Naive B cell (primary cell): Measurements from ENCODE around the gene GRIN3B. TPM values are rescaled to one million over a fixed set of nuclear protein-coding genes. Genes with fewer than 3 reads are reported as not detected.

Experiments used
- ATAC-seq, 2 donors: fragments of 150-1000 bp; cut with Tn5 transposase; 2 replicates each; pipeline ENCODE4 v1.10.0; 2021; ENCODE audit warnings: low read depth in 2 of 2, mild to moderate bottlenecking in 2 of 2, moderate library complexity in 2 of 2
- DNase-seq: peaks from one replicate; pipeline ENCODE4 v3.0.0; 2022
- H3K27ac Mint-ChIP-seq, 6 donors: one replicate each; pipeline ENCODE4 v1.8.0; 2020 to 2022; ENCODE audit warnings: mild to moderate bottlenecking in 6 of 6, mixed read lengths in 6 of 6, moderate library complexity in 5 of 6, inconsistent platforms in 2 of 6
- H3K27me3 Mint-ChIP-seq, 3 donors: one replicate each; pipeline ENCODE4 v1.8.0; 2021 to 2022; ENCODE audit warnings: mixed read lengths in 3 of 3, mild to moderate bottlenecking in 1 of 3
- H3K36me3 Mint-ChIP-seq, 2 donors: one replicate each; pipeline ENCODE4 v1.8.0; 2020 to 2022; ENCODE audit warnings: mixed read lengths in 2 of 2, inconsistent platforms in 1 of 2, mild to moderate bottlenecking in 1 of 2
- H3K4me1 Mint-ChIP-seq, 3 donors: one replicate each; pipeline ENCODE4 v1.8.0; 2020 to 2022; ENCODE audit warnings: mixed read lengths in 3 of 3, inconsistent platforms in 1 of 3, mild to moderate bottlenecking in 1 of 3, moderate library complexity in 1 of 3
- H3K4me3 Mint-ChIP-seq, 8 donors: one replicate each; pipeline ENCODE4 v1.8.0; 2020 to 2022; ENCODE audit warnings: mild to moderate bottlenecking in 8 of 8, mixed read lengths in 8 of 8, moderate library complexity in 8 of 8, inconsistent platforms in 2 of 8
- H3K9me3 Mint-ChIP-seq, 7 donors: one replicate each; pipeline ENCODE4 v1.8.0; 2020 to 2022; ENCODE audit warnings: mixed read lengths in 7 of 7, mild to moderate bottlenecking in 5 of 7, inconsistent platforms in 2 of 7, moderate library complexity in 1 of 7
- polyA plus RNA-seq, 6 donors: library from polyadenylated mRNA; unstranded; fragments of 300-500 nt; fragmentation: Illumina TruSeq; gene quantifications; one replicate each; pipeline ENCODE4 v1.2.3, GENCODE V29; 2021; ENCODE audit warnings: low read depth in 6 of 6

Gene GRIN3B
- polyA plus RNA-seq, 6 donors from 2014 or later: not detected

DNA sequence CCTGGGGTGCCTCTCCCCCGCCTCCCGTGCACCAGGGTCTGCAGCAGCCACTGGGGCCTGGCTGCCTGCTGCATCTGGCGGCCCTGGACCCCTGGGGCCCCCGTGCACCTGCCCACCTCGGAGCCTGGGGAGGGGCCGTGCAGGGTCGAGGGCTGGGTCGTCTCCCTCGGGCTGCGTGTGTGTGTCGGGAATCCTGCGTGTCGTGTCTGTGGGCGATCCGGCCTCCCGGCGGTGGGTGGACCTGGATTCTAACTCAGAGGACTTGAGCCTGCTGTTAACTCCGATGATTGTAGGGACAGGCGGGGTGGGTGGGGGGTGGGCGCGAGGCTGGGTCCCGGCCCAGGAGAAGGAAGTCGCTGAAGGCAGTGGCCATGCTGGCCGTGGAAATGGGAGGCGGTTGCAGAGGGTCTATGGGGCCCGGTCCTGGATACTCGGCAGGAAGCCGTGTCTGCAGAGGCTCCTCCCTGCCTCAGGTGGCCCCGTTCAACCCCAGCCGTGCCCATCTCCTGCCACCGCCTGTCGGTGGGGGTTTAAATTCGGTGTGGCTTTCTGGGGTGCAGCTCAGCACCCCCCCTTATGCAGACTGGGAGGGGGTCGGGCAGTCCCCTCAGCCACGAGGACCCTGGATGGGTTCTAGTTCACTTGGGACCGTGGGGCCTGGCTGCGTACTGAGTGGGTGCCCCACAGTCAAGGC is 25.5 kb upstream of the GRIN3B start:
- ATAC-seq (no peak), DNase-seq (no peak)
- H3K4me1 Mint-ChIP-seq: no peaks in the 10 kb centered on the region
- H3K4me3 Mint-ChIP-seq: no peak overlapping the region
- H3K36me3 Mint-ChIP-seq: peaks cover 0 to 7% of the 10 kb centered on the region in 2 donors
- no peak overlapping the region for H3K27ac Mint-ChIP-seq
- H3K27me3 Mint-ChIP-seq: no peaks in the 10 kb centered on the region
- peaks cover 0 to 8% (median 6%) of the 10 kb centered on the region in 7 donors for H3K9me3 Mint-ChIP-seq

- Mint-ChIP-seq H3K27ac (no peak overlapping the region), H3K9me3 (no peaks in the 10 kb centered on the region), H3K4me3 (no peak overlapping the region), H3K36me3 (no peaks in the 10 kb centered on the region), H3K4me1 (no peaks in the 10 kb centered on the region), H3K27me3 (no peaks in the 10 kb centered on the region)
- ATAC-seq (no peak), DNase-seq (no peak)
Observed at GRCh38 chr19:976476-976875, 23.7 kb upstream of the GRIN3B start.

- Mint-ChIP-seq H3K4me3 (no peak overlapping the region), H3K9me3 (no peaks in the 10 kb centered on the region), H3K27me3 (no peaks in the 10 kb centered on the region), H3K27ac (no peak overlapping the region), H3K4me1 (no peaks in the 10 kb centered on the region), H3K36me3 (no peaks in the 10 kb centered on the region)
- ATAC-seq (no peak), DNase-seq (no peak)
Observed at GRCh38 chr19:977058-977464, 23.2 kb upstream of the GRIN3B start.

DNA sequence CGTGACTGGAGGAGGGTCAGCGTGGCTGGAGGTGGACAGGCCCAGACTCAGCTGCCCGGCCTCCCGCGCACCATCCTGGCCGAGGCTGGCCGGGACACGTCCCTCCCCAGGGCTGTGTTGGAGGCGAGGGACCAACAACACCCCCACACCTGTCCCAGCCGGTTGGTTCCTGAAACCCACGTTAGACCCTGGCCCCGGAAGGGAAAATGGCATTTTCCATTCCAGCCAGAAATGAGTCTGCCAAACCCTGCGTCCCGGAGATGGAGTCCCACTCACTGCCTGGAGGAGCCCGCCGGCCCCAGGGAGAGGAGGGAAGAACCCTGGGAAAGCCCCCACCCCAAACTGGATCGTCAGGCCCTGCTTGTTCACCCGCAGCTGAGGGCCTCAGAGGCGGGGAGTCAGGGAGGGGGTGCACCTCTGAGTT is 20.9 kb upstream of the GRIN3B start:
- peaks cover 2 to 8% (median 3%) of the 10 kb centered on the region in 3 donors for H3K4me1 Mint-ChIP-seq
- no peaks in the 10 kb centered on the region for H3K27me3 Mint-ChIP-seq
- ATAC-seq: no peak
- no peak overlapping the region for H3K4me3 Mint-ChIP-seq
- no peak for DNase-seq
- no peaks in the 10 kb centered on the region for H3K9me3 Mint-ChIP-seq
- H3K27ac Mint-ChIP-seq: no peak overlapping the region
- no peaks in the 10 kb centered on the region for H3K36me3 Mint-ChIP-seq

DNA sequence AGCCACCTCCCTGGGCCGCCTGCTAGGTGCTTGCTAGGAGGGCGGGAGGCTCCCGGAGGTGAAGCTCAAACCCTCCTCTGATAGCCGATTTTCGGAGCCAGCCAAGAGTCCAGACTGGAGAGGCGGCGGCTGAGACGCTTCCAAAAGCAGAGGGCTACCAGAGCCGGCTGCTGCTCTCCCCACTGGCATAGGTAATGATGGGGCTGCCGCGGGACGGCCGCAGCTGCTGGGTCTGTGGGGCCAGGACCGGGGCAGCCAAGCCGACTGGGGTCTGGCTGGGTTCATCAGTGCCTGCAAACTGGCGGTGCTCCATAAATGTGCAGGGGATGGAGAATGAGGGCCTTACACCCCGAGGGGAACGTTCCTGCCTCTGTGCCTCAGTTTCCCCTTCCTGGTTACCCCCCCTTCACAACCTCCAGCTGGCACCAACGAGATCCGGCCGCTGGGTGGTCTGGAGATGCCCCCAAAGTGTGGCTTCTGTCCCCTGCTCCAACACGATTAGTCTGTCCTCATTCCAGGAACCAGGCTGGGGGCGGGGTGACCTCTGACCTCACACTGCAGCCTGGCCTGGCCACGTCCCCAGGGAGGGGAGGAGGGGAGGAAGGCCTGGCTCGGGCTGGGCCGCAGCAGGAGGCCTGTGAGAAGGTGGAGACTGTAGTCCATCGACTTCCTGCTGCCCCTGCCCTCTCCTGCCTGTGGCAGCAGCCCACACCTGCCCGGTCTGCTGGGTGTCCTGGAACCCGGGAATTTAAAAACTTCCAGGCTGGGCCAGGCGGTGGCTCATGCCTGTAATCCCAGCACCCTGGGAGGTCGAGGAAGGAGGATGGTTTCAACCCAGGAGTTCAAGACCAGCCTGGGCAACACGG is 19.9 kb upstream of the GRIN3B start:
- Mint-ChIP-seq H3K9me3 (no peaks in the 10 kb centered on the region), H3K4me3 (no peak overlapping the region), H3K4me1 (peaks cover 9 to 18% (median 14%) of the 10 kb centered on the region in 3 donors), H3K27me3 (no peaks in the 10 kb centered on the region), H3K36me3 (no peaks in the 10 kb centered on the region), H3K27ac (no peak overlapping the region)
- DNase-seq (no peak), ATAC-seq (no peak)

DNA sequence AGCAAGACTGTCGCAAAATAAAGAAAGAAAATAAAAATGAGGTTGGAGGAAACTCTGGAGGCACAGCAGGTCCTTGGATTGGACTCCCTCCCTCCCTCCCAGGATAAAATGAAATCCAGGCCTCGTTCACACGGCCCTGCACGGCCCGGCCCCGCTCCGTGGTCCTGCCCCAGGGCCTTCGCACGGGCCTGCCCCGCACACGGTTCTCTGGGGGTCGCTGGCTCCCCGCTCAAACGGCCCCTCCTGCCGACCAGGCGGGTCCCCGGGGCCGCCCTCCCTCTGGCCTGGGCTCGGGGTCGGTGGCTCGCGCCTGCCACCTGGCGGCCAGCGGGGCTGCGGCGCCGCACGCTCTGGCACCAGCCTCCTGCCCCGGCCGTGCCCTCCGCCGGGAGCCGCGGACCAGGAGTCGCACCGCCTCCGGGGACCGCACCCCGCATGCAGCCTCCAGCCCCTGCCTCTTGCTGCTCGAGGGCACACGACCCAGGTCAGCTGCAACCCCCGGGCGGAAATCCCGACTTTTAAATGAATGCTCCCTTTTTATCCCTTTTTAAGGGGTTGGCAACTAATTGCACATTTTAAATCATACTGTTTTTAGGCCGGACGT is 17.6 kb upstream of the GRIN3B start:
- Mint-ChIP-seq H3K4me1 (peaks cover 12 to 23% (median 20%) of the 10 kb centered on the region in 3 donors), H3K27me3 (no peaks in the 10 kb centered on the region), H3K27ac (peak overlapping the region in 3 of 6 donors; percentile 52 to 87 (median 60)), H3K9me3 (no peaks in the 10 kb centered on the region), H3K36me3 (no peaks in the 10 kb centered on the region), H3K4me3 (peak overlapping the region; percentile 33 to 98 (median 46))
- ATAC-seq (peak; percentile 72 to 73), DNase-seq (peak; percentile 79)

DNA sequence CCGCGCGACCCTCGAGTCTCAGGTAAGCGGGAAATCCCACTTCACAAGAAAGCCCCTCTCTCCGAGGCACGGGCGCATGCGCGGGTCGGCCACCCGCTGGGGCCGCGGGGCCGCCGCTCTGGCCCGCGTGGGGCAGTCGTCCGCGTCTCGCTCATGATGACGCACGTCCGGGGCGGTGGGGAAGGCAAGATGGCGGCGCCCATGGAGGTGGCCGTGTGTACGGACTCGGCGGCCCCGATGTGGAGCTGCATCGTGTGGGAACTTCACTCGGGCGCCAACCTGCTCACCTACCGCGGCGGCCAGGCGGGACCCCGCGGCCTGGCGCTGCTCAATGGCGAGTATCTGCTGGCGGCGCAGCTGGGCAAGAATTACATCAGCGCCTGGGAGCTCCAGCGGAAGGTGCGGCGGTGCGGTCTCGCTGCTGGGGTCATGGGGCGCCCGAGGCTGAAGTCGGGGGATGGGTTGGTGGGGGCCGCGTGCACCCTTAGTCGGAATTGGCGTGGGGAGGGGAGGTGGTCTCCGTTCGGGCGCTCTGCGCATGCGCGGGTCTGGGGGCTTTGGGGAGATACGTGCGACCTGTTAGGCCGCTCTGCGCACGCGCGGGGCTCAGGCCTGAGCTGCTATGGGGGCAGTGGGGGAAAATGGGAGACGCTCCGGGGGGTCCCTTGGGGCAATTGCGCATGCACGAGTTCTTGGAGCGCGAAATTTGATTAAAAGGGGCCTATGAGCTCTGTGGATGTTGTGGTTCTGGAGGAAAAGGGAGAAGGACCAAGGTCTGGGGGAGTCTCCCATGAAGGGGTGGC is 15.9 kb upstream of the GRIN3B start, which contains the start of gene WDR18:
Gene WDR18 (plus strand): TSS at position 181 of the 803 bp plus-strand sequence. CDS start 9 bp downstream, at position 190.
- peaks cover 12 to 27% (median 20%) of the 10 kb centered on the region in 3 donors for H3K4me1 Mint-ChIP-seq
- ATAC-seq: peak; percentile 89 to 94
- no peaks in the 10 kb centered on the region for H3K36me3 Mint-ChIP-seq
- peak within 1 kb of the TSS; percentile 90 to 99 (median 96) for H3K4me3 Mint-ChIP-seq
- peak within 1 kb of the TSS; percentile 89 to 97 (median 93) for H3K27ac Mint-ChIP-seq
- no peaks in the 10 kb centered on the region for H3K27me3 Mint-ChIP-seq
- peak; percentile 90 for DNase-seq
- no peaks in the 10 kb centered on the region for H3K9me3 Mint-ChIP-seq

DNA sequence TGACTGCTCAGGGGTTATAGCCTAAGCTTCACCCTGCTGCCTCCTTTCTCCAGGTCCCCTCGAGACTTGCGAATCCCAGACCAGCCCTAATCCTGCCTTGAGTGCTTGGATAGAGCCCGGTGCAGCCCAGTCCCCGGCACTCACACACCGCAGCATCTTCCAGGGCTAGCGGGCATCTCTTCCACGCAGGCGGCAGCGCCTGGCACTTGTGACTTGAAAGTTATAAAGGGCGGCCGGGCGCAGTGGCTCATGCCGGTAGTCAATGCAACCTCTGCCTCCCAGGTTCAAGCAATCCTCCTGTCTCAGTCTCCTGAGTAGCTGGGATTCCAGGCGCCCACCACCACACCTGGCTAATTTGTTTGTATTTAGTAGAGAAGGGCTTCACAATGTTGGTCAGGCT is 14.1 kb upstream of the GRIN3B start:
- H3K4me1 Mint-ChIP-seq: peaks cover 12 to 27% (median 20%) of the 10 kb centered on the region in 3 donors
- peak overlapping the region in 7 of 8 donors; percentile 24 to 98 (median 87) for H3K4me3 Mint-ChIP-seq
- no peak overlapping the region for H3K27ac Mint-ChIP-seq
- DNase-seq (no peak), ATAC-seq (no peak)
- H3K27me3 Mint-ChIP-seq: no peaks in the 10 kb centered on the region
- no peaks in the 10 kb centered on the region for H3K9me3 Mint-ChIP-seq
- no peaks in the 10 kb centered on the region for H3K36me3 Mint-ChIP-seq

GRCh38 chr19:988081-988480 is 12.1 kb upstream of the GRIN3B start:
- Mint-ChIP-seq H3K27me3 (no peaks in the 10 kb centered on the region), H3K36me3 (no peaks in the 10 kb centered on the region), H3K27ac (peak overlapping the region in 1 of 6 donors; percentile 9), H3K4me1 (peaks cover 12 to 25% (median 20%) of the 10 kb centered on the region in 3 donors), H3K9me3 (no peaks in the 10 kb centered on the region), H3K4me3 (peak overlapping the region in 2 of 8 donors; percentile 35 to 62)
- DNase-seq (no peak), ATAC-seq (no peak)

GRCh38 chr19:988510-988909 is 11.7 kb upstream of the GRIN3B start:
- no peaks in the 10 kb centered on the region for H3K36me3 Mint-ChIP-seq
- H3K9me3 Mint-ChIP-seq: no peaks in the 10 kb centered on the region
- ATAC-seq (no peak), DNase-seq (no peak)
- no peaks in the 10 kb centered on the region for H3K27me3 Mint-ChIP-seq
- H3K27ac Mint-ChIP-seq: peak overlapping the region in 1 of 6 donors; percentile 75
- H3K4me3 Mint-ChIP-seq: peak overlapping the region in 2 of 8 donors; percentile 15 to 45
- peaks cover 12 to 25% (median 23%) of the 10 kb centered on the region in 3 donors for H3K4me1 Mint-ChIP-seq

GRCh38 chr19:989381-990081 is 10.7 kb upstream of the GRIN3B start:
- peaks cover 8 to 18% (median 17%) of the 10 kb centered on the region in 3 donors for H3K4me1 Mint-ChIP-seq
- H3K27ac Mint-ChIP-seq: no peak overlapping the region
- H3K27me3 Mint-ChIP-seq: no peaks in the 10 kb centered on the region
- no peaks in the 10 kb centered on the region for H3K36me3 Mint-ChIP-seq
- DNase-seq: no peak
- peak overlapping the region in 1 of 8 donors; percentile 6 for H3K4me3 Mint-ChIP-seq
- H3K9me3 Mint-ChIP-seq: no peaks in the 10 kb centered on the region
- no peak for ATAC-seq

DNA sequence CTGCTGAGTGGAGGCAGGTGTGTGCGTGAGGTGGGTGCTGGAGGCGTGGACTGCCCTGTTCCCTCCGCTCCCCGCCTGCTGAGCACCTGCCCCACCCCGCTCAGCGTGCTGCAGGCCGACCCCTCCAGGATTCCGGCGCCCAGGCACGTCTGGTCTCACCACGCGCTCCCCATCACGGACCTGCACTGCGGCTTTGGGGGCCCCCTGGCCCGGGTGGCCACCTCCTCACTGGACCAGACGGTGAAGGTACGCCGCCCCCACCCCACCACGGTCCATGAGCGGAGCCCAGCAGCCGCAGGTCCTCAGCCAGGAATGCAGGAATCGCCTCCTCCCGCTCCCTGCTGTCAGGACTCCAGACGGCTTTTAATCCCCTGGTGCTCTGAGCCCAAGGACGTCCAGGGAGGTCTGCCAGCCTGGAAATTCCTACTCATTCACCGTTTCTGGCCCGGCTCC is 10.1 kb upstream of the GRIN3B start:
- no peak overlapping the region for H3K27ac Mint-ChIP-seq

More for the DNA sequence above, 10.1 kb upstream of the GRIN3B start:
- H3K4me1 Mint-ChIP-seq: peaks cover 4 to 12% (median 11%) of the 10 kb centered on the region in 3 donors
- no peaks in the 10 kb centered on the region for H3K36me3 Mint-ChIP-seq
- ATAC-seq (no peak), DNase-seq (no peak)
- H3K27me3 Mint-ChIP-seq: no peaks in the 10 kb centered on the region
- H3K9me3 Mint-ChIP-seq: no peaks in the 10 kb centered on the region
- no peak overlapping the region for H3K4me3 Mint-ChIP-seq
